ENCODE results near the gene PLS3. TPM values are rescaled to one million over a fixed set of nuclear protein-coding genes. Genes with fewer than 3 reads are reported as not detected.

Gene PLS3, protein sequence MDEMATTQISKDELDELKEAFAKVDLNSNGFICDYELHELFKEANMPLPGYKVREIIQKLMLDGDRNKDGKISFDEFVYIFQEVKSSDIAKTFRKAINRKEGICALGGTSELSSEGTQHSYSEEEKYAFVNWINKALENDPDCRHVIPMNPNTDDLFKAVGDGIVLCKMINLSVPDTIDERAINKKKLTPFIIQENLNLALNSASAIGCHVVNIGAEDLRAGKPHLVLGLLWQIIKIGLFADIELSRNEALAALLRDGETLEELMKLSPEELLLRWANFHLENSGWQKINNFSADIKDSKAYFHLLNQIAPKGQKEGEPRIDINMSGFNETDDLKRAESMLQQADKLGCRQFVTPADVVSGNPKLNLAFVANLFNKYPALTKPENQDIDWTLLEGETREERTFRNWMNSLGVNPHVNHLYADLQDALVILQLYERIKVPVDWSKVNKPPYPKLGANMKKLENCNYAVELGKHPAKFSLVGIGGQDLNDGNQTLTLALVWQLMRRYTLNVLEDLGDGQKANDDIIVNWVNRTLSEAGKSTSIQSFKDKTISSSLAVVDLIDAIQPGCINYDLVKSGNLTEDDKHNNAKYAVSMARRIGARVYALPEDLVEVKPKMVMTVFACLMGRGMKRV
- total RNA-seq (10 to 100 TPM; 26.6 to 49.2 TPM), polyA plus RNA-seq (ENCODE audit: insufficient read depth, low read depth, low replicate concordance) (35.4 TPM)
- long read RNA-seq, donor 1, transcript PLS3-202 (16 exons, 3,280 nt): major isoform, 12 of 79 reads
- long read RNA-seq, donor 1, partial matches to known transcripts: 67 of 79 reads
- long read RNA-seq, donor 1, other reads (novel, unspliced or antisense): 0 of 79 reads
- long read RNA-seq, donor 2, transcript PLS3-202 (16 exons, 3,280 nt): major isoform, 19 of 26 reads
- long read RNA-seq, donor 2, partial matches to known transcripts: 6 of 26 reads
- long read RNA-seq, donor 2, other reads (novel, unspliced or antisense): 0 of 26 reads

DNA sequence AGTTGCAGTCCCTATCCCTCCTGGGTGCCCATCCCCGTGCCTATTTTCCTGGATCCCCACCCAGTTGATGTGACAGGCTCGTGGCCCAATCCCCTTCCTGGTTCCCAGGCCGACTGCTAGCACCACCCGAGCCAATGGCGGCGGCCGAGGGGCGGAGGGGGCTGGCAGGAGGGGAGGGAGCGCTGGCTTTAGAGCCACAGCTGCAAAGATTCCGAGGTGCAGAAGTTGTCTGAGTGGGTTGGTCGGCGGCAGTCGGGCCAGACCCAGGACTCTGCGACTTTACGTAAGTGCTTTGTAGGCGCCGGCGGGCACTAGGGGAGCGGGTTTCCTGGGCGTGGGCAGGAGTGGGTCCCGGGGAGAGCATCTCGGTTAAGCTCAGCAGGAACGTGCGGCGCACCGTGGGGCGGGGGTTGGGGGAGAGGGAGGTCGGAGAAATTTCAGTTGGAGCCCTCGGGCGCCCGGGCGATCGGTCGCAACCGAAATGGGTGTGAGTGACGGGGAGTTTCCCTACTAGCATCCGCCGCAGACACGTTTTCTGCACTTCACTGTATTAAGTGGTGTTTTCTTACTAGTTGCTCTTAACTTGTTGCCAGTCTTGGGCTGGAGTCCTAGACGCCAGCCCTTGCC is at the start of gene PLS3:
Gene PLS3 (plus strand): TSS at position 197 of the 627 bp plus-strand sequence. CDS start 49,077 bp downstream, outside the sequence.
- Histone ChIP-seq H3K27me3 (no peaks in the 10 kb centered on the region), H3K36me3 (ENCODE audit: low read depth, missing control alignments) (no peaks in the 10 kb centered on the region), H3K27ac (peak within 1 kb of the TSS; percentile 80 to 84), H3K4me1 (no peaks in the 10 kb centered on the region), H3K4me3 (peak within 1 kb of the TSS; percentile 64 to 73), H3K9me3 (no peaks in the 10 kb centered on the region)
- 0 to 2% methylated on average over 12 to 23 of the region's 40 CpGs for WGBS, 2 donors
- no peak for TF ChIP-seq POLR2A (IDR thresholded peaks at IDR 0.05)
- no peak for TF ChIP-seq CTCF (IDR thresholded peaks at IDR 0.05)
- peak; percentile 87 for DNase-seq
- intact Hi-C loops (cut with DNase I; ENCODE audit: low total_unique reads): no loop called here

- no peak for DNase-seq
- WGBS, 2 donors: 80 to 84% methylated on average over 2 of the region's 2 CpGs
- no peaks in the 10 kb centered on the region for H3K36me3 ChIP-seq (ENCODE audit: low read depth, missing control alignments)
- no peaks in the 10 kb centered on the region for H3K27me3 ChIP-seq
- intact Hi-C loops (cut with DNase I; ENCODE audit: low total_unique reads): no loop called here
- TF ChIP-seq CTCF (IDR thresholded peaks at IDR 0.05): no peak
- TF ChIP-seq POLR2A (IDR thresholded peaks at IDR 0.05): no peak
- H3K27ac ChIP-seq: no peak overlapping the region
- H3K4me3 ChIP-seq: no peak overlapping the region
- no peaks in the 10 kb centered on the region for H3K4me1 ChIP-seq
- no peaks in the 10 kb centered on the region for H3K9me3 ChIP-seq
Observed at GRCh38 chrX:115518113-115518512, 42.9 kb upstream of the PLS3 start.

GRCh38 chrX:115521741-115522140 is 39.2 kb upstream of the PLS3 start:
- intact Hi-C loops (cut with DNase I; ENCODE audit: low total_unique reads): no loop called here
- no peak for DNase-seq
- no peak for TF ChIP-seq CTCF (IDR thresholded peaks at IDR 0.05)
- Histone ChIP-seq H3K36me3 (ENCODE audit: low read depth, missing control alignments) (no peaks in the 10 kb centered on the region), H3K27me3 (no peaks in the 10 kb centered on the region), H3K4me3 (no peak overlapping the region), H3K4me1 (no peaks in the 10 kb centered on the region), H3K9me3 (no peaks in the 10 kb centered on the region), H3K27ac (no peak overlapping the region)
- WGBS, 2 donors: 68 to 82% methylated on average over 1 of the region's 1 CpG

DNA sequence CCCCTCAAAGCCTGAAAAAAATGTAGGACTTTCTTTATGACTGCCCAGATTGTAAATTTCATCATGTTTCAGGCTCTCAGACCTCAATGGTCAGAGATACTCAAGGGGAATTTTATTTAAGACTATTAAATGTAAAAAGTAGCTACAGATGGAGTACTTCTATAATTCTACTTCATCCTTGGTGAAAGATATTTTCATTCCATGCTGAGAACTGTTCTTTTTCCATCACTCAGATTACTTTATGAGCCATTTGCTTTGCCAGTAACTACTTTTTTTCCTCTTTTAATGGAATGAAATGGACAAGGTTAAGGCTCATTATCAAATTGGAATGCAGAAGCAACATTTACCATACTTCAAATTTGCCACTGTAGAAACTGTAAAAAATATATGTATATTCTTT is 38.0 kb upstream of the PLS3 start:
- Histone ChIP-seq H3K4me3 (no peak overlapping the region), H3K4me1 (no peaks in the 10 kb centered on the region), H3K27ac (no peak overlapping the region), H3K9me3 (no peaks in the 10 kb centered on the region), H3K27me3 (no peaks in the 10 kb centered on the region), H3K36me3 (ENCODE audit: low read depth, missing control alignments) (no peaks in the 10 kb centered on the region)
- DNase-seq: no peak
- intact Hi-C loops (cut with DNase I; ENCODE audit: low total_unique reads): no loop called here
- TF ChIP-seq POLR2A (IDR thresholded peaks at IDR 0.05) (no peak), CTCF (IDR thresholded peaks at IDR 0.05) (no peak)
